HG03354 (cell line): ENCODE data around the gene MARVELD1.
"Not testable (repeated sequence)": the region's sequence is repeated elsewhere in the genome, so short reads cannot be mapped to it uniquely, and the experiment has no call there.

ENCODE experiments used
- ATAC-seq: cut with Tn5 transposase; IDR thresholded peaks from one replicate; pipeline ENCODE4 v1.9.1; 2021; ENCODE audit warnings: mild to moderate bottlenecking; ENCODE audit not compliant: unreplicated experiment, poor library complexity, severe bottlenecking

The MARVELD1 gene

DNA sequence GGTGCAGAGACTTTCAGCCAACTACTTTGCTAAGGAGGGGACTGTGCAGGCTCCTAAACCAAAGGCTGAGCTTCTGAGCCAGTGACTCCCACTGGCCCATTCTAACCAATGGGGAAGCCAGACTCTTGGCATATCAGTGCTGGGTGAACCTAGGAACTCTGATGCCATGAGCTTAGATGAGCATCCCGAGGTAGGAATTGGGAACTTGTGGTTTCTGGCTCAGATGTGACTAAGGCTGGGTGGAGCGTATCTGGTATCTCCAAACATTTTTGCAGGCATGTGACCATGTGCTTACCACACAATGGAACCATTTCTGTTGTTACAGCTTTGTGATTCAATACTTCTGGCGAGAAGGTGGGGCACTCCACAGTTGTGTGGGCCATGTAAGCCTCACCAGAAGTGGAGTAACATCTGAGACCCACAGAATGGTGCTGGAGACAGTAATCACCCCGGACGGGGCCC is 23.9 kb upstream of the MARVELD1 start:
- no peak for ATAC-seq

DNA sequence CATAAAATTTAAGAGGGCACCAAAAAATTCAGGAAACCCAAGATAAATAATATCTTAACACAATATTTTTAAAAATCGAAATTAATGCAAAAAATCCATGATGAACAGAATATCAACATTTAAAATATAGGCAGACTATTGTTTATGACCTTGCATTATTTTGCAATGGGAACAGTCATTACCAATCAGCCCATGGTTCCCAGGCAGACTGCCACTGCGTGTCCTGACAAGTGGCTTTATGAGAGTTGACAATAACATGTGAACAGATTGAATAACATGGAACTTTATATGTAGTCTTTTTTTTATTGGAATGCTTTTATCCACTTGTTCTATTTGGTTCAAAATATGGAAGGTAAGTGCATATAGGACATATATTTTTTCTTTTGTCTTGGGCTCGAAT is 23.4 kb upstream of the MARVELD1 start:
- no peak for ATAC-seq

DNA sequence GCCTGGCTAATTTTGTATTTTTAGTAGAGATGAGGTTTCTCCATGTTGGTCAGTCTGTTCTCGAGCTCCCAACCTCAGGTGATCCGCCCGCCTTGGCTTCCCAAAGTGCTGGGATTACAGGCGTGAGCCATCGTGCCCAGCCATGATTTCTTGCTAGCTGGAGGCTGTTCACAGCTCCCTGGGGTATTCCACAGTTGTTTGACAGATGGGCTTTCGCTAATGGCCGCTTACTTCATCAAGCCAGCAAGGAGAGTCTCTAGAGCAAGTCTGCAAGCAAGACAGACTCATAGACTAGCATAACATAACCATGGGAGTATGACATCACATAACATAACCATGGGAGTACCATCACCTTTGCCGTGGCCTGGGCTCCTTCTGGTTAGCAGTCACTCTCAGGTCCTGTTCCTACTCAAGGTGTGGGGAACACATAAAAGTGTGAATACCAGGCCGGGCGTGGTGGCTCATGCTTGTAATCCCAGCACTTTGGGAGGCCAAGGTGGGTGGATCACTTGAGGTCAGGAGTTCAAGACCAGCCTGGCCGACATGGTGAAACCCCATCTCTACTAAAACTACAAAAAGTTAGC is 15.4 kb upstream of the MARVELD1 start:
- not testable (repeated sequence) for ATAC-seq

DNA sequence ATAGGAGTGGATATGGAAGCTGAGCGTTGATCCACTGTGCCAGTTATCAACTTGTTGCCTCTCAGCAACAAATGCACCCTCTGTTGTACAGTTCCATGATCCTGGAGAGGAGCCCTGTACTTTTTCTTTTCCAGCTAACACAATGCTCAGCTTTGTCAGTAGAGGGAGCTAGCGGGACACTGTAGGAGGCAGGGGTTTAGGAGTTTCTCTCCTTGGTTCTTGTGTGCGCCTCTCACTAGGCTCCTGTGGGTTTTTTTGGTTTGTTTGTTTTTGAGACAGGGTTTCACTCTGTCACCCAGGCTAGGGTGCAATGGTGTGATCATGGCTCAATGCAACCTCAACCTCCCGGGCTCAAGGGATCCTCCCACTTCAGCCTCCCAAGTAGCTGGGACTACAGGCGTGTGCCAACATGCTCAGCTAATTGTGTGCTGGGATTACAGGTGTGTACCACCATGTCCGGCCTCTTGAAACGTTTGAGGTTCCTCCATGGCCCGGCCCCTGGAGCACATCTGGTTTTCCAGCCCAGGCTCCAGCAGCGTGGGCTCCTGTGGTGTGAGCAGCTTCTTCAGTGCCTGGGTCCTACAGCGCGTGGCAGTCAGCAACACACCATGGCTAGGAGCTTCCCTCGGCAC is 12.0 kb upstream of the MARVELD1 start:
- peak; percentile 78 for ATAC-seq

DNA sequence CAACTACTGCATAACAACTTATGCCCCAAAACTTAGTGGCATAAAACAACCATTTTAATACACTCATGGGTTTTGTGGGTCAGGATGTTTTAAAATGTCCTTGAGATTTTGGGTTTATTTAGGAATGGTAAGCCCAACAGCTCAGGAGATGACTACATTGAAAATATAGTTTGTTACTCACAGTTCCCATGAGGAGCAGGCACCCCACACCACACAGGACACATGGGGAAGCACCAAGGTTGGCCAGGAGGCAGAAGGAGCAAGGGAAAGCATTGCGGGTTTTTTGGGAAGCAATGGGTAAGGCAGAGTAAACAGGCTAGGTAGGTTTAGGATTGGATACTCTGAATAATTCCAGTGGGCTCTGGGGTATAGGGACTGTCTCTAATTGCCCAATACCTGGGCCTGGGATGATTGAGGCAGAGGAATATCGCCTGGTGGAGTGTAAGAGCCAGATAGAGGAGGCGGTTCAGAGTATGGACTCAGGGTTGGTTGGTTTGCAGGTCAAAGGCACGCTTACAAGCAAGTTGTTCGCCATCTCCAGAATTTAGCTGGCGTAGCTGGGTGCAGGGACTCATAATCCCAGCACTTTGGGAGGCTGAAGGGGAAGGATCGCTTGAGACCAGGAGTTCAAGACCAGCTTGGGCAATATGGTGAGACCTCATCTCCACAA is 10.0 kb upstream of the MARVELD1 start:
- ATAC-seq = no peak

DNA sequence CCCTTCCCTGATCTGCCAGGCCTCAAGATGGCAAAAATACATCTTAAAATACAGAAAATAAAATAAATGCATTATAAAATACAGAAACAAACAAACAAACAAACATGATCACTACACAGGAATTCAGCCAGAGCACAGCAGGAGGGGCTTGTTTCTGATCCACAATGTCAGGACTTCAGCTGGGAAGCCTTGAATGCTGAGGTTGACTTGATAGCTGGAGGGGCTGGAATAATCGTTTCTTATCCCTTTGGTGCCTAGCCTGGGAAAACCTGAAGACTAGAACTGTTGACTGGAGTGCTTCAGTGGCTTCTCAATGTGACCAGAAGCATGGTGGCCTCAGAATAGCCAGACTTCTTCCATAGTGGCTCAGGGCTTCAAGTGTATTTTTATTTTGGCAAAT is 9.2 kb upstream of the MARVELD1 start:
- ATAC-seq = no peak

DNA sequence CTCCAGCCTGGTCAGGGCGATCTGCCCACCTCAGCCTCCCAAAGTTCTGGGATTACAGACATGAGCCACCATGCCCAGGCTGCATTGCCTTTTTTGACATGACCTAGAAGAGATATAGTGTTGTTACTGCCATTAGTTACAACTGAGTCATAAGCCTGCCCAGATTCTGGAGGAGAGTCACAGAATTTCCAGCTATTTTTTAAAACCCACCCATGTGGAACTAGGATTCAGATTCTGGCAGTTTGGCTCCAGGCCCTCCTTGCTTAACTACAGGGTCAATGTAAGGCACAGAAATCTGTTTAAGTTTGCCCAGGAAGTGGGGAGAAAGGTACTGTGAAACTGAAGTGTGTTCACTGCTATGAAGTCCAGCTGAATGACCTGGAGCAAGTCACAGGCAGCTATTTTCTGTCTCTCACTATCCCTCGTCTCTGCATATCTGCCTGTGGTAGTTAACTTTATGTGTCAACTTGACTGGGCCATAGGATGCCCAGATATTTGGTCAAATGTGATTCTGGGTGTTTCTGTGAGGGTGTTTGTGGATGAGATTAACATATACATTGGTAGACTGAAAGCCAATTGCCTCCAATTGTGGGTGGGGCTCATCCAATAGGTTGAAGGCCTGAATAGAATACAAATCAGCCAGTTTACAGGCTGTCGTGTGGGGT is 8.4 kb upstream of the MARVELD1 start:
- ATAC-seq = no peak

DNA sequence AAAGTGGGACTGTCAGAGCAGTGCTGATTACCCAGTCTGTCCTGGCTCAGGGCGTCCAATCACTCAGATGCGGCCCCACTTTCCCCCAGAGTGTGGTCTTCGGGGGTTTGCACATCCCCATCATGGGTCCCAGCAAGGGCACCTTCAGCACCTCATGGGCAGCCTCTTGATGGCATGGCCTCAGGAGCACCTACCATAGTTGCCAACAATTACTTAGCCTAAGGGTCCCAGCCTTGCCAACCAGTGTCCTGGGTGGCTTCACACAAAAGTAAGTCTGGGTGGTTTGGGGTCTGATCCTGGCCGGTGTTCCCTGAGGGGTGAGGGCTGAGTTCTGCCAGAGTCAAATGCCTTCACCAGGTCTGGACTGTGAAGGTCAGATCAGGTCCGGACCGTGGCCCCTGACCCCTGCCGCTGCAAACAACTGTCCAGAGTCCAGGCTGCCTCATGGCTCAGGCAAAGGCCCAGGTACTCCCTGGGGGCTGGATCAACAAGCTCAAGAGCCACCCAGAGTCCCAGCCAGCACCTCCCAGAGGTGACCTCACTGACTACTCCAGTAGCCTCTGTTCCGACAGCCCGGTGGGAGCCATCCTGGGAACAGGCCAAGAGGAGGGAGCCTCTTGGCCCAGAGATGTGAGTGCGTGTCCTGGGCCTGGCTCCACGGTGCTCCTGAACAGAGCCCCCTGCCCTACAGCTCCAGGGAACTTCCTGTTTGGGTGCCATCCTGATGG is 6.2 kb upstream of the MARVELD1 start:
- no peak for ATAC-seq

DNA sequence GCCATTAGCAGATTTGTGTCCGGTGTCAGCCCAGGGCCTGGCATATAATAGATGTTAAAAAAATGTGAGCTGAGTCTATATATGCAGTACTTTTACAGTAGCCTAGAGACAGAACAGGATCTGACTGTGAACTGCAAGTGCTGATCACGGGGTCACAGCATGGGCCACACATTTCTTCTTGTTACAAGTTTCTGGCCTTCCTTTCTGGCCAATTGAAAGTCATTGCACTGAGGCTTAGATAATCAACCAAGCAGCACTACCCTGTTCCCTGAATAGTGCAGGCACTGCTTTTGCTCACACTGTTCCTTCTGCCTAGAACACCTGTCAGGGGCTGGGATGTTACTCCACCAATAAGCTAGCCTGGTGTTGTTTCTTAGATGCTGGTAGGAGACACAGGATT is 5.4 kb upstream of the MARVELD1 start:
- no peak for ATAC-seq

DNA sequence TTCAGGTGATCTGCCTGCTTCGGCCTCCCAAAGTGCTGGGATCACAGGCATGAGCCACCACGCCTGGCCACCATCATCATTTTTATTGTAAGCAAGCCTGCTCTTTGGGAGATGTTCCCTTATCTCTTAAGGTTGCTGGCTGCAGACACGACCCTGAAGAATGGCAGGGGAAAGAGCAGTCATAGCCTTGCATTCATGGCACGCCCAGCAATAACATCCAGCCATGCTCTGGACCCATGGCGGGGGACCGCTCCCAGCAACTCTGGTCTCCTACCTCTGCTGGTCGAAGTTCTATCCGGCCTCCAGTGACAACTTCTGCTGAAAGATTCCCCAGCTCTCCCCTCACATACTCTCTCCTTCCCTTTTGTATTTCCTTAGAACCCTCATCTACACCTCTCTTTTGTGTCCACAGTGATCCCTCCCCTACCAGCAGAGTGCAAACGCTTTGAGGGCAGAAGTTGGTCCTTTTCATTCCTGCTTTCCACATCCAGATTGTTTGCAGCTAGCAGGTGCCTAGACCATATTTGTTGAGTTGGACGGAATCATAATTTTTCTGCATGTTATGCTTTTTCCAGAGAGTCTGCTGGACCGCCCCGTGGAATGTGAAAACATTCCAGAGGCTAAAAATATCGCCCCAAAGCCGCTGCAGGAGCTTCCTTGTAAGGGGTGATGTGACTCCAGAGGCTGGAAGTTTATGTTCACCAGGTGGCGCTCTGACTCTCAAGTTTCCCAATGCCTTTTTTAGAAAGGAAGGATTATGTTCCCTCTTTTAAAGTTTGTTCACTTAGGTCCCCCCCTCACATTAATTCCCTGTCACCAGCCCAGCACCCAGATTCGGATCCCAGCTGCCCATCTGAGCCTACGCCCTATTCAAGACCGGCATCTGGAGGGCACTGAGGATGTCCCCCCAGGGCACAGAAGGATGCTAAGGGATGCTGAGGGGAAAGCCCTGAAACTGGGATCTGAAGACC is 4.3 kb upstream of the MARVELD1 start:
- no peak for ATAC-seq

DNA sequence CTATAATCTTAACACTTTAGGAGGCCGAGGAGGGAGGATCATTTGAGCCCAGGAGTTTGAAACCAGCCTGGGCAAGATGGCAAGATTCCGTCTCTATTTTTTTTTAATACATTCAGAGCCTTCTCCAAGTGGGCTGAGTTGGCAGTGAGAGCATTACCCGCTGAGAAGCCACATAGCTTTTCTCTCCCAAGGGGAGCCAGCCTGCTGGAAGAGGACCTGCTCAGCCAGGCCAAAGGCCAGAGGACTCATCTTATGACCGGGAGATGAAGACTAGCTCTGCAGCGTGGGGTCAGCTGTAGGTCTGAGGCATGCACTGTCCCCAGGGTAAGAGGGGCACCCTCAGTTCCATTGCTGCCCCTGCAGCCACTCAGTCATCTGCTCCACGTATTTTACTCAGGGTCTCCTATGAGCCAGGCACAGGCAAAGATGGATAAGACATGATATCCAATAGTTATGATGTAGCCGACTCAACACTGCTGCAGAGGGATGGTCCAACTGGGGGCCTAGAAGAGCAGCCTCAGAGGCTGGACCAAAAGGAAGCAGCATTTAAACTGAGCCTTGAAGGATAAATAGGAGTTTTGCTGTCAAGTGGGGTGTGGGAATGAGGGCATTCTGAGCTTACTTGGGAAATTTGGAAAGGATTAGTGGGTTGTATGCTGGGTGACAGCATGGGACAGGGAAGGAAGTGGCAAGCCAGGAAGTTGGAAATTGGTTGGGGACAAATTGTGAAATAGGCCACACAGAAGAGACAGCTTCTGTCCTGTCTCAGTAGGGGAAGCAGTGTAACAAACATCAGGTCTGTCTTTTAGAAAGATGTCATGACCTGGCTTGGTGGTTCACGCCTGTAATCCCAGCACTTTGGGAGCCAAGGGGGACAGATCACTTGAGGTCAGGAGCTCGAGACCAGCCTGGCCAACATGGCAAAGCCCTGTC is 1.6 kb upstream of the MARVELD1 start:
- ATAC-seq = no peak

DNA sequence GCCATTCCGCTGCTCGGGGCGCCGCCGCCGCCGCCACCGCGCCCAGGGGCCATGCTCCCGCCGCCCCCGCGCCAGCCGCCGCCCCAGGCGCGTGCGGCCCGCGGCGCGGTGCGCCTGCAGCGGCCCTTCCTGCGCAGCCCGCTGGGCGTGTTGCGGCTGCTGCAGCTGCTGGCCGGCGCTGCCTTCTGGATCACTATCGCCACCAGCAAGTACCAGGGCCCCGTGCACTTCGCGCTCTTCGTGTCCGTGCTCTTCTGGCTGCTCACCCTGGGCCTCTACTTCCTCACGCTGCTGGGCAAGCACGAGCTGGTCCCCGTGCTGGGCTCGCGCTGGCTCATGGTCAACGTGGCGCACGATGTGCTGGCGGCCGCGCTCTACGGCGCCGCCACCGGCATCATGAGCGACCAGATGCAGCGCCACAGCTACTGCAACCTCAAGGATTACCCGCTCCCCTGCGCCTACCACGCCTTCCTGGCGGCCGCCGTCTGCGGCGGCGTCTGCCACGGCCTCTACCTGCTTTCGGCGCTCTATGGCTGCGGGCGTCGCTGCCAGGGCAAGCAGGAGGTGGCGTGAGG is 383 bp downstream of the MARVELD1 start:
- ATAC-seq = peak; percentile 81

DNA sequence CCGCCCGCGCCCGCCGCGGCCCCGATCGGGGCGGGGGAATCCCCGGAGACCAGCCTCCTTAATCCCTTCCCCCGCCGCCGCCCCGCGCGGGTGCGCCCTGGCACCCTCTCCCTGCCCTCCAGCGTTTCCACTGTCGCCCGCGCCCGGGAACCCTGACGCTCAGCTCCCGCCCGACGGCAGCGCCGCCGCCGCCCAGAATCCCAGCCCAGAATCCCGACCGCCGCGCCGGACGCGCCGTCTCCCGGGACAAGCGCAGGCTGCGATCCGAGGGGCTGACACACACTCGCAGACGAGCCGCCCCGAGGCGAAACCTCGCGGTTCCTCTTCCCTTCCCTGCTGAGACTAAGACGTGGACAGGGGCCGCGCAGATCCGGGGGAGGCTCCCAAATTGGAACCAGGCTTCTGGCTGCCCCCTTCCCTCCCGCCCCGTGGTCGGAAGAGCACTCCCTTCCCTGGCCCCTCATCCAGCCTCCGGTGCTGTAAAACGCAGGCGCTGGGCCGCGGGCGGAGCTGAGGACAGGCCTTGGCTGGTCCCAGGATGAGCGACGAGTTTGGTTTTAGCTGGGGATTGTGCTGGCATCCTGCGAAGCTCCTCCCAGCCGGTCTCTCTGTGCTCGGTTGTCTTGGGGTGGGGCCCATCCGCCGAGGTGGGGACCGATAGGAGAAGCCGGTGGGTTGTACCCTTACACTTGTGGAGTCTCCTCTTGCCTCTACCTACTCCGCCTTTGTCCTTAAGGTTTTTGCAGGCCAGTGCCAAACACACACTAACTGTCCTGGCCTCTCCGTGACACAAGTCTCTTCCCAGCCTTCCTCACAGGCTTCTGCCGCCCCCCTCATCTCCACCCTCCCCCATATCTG is 1.1 kb downstream of the MARVELD1 start:
- peak; percentile 48 for ATAC-seq

DNA sequence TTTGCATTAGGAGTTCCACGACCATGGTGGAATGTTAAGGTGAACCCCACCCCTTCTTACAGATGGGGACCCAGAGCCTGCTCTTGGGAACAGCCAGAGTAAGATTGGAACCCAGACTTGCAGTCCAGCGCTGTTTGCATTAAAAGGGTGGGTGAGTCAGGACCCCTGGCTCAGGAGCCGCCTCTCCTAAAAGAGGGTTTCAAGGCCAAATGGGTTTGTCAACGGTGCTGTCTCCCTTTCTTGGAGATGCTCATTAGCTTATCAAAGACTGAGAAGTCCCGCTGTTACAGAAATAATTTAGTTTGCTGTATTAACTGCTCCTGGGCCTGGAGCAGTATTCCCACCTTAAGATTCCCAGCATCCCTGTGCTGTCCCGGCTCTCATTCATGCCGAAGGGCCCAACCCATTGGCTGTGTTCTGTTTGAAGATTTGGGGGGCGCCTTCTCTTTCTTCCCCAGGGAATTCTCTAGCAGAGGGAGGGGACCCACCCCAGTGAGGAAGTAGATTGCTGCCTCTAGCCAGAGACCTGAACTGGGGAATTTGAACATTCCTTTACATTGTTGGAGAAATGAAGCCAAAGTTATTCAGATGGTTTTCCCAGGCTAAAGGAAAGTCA is 1.8 kb downstream of the MARVELD1 start:
- ATAC-seq = no peak

DNA sequence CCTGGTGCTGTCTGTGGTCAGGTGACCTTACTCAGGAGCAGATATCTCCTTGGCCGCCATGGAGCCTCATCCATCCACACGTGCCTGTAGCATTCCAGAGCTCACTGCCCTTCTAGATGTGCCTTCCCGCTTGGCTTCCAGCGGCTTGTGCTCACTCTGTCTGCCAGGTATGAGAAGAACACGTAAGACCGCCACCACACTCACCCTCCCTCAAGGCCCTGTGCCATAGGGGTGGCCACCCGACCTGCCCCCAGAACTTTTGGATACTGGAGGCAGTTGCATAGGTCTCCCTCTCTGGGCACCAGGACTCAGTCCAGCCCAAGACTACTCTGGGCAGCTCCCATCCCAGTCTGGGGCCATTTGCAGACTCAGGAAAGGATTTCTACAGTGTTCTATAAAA is 4.1 kb downstream of the MARVELD1 start:
- no peak for ATAC-seq

DNA sequence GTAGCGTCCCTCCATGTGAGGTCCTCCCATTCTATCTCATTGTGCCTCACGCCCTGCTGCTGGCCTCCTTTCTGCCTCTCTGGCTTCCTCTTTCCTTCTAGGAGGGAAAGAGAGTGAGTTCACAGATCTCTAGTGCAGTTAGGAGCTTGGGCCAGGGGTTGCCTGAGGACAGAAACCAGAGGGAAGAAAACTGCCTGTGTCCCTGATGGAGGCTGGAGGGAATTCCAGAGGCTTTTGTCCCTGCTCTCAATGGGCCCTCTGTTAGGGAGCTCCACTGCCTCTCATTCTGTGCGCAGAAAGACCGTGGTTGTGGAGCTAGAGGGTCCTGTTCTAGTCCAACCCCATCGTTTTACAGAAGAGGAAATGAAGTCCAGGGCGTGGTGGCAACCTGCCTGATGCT is 4.6 kb downstream of the MARVELD1 start:
- no peak for ATAC-seq
